ENCODE results near the gene CDH11.

The CDH11 gene

DNA sequence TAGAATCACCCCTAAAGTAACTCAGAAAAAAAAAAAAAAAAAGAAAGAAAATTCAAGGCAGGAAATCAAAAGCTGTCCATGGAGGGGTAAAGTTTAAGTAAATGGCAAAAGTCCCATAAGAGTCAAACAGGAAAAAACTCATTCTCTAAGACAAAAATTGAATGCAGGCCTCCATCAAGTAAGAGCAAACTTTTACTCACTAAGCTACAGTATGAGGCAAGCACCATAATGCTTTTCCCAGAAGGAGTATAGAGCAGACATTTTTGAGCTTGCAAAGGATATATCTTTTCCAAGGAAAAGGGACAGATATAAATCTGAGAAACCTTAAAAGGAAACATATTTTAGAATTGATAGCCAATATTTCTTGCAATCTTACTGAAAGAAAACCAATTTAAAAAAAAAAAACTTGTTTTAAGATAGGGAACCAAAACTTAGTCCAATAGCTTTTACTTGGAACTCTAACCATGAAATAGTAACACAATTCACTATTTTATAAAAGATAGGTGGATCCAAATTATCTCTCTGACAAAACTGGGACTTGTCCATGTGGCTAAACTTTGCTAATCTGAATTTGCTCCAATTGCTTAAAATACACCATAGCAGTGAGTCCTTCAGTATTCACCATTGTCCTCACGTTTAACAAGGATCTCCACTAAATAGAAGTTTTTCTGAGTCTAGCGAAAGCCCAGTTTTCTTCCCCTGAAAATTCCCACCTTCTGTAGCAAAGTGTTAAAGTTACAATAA lies 99.8 kb downstream of the CDH11 start:
- no peak for DNase-seq

- no peak for DNase-seq
Measured at GRCh38 chr16:65016754-65017153, 105.1 kb downstream of the CDH11 start.

- no peak for DNase-seq
Measured at GRCh38 chr16:65015599-65015998, 106.3 kb downstream of the CDH11 start.

GRCh38 chr16:65012357-65012756 lies 109.5 kb downstream of the CDH11 start:
- DNase-seq = no peak

DNA sequence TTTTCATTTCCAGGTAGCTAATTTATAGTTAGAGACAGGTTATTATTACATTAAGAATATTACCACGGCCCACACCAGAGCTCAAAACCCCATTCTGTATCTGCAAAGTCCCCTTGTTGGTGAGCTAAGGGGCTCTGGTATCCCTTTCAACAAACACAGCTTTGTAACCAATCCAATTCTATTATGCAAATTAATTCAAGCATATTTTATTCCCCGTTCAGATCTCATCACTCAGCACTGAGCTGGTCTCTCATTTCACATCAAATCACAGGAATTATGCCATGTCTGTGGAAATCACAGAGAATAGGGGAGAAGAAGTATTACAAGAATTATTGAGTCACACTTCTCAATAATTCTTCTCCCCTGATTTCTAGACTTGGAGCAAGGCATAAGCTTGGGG lies 111.7 kb downstream of the CDH11 start:
- no peak for DNase-seq

DNA sequence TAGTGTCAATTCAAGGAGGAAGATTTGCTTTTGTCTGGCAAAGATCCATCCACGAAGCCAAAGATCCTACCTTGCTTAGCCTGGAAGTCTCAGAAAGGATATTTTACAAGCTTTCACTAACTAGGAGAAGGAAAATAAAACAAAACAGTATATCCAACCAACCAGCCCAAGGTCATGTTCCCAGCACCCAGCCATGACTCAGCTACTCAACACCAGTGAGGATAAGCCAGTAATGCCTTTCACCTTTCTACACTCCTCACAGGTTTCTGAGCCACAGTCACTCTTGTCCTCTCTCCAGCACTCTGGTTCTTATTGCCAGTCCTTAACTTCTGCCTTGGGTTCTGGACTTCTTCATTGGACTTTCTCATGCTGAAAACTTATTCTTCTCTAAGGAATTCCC lies 116.2 kb downstream of the CDH11 start:
- no peak for DNase-seq

- no peak for DNase-seq
Measured at GRCh38 chr16:65004570-65004969, 117.3 kb downstream of the CDH11 start.

GRCh38 chr16:65003621-65004020 lies 118.2 kb downstream of the CDH11 start:
- DNase-seq = no peak

GRCh38 chr16:65002265-65002664 lies 119.6 kb downstream of the CDH11 start:
- DNase-seq = no peak

GRCh38 chr16:65000654-65001053 lies 121.2 kb downstream of the CDH11 start:
- DNase-seq = no peak

GRCh38 chr16:64997751-64998150 lies 124.1 kb downstream of the CDH11 start:
- no peak for DNase-seq

DNA sequence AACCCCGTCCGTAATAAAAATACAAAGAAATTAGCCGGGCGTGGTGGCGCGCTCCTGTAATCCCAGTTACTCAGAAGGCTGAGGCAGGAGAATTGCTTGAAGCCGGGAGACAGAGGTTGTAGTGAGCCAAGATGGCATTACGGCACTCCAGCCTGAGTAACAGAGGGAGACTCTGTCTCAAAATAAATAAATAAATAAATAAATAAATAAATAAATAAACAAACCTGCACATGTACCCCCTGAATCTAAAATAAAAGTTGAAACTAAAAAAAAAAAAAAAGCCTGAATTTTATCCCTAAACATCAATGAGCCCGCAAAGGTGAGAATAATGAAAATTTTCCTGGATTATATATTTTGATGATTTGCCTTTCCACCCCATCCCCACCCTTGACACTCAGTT lies 124.7 kb downstream of the CDH11 start:
- DNase-seq = no peak

DNA sequence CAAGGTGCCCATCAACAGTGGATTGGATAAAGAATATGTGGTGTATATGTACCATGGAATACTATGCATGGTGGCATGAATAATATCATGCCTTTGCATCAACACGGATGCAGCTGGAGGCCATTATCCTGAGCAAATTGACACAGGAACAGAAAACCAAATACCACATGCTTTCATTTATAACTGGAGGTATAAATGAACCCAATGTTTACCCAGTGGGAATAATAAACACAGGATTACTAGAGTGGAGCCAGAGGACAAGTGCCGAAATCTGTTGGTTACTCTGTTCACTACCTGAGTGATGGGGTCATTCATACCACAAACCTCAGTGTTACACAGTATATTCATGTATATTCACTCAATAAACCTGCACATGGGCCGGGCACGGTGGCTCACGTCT lies 125.2 kb downstream of the CDH11 start:
- DNase-seq = no peak

- DNase-seq = no peak
Measured at GRCh38 chr16:64993464-64993863, 128.4 kb downstream of the CDH11 start.

DNA sequence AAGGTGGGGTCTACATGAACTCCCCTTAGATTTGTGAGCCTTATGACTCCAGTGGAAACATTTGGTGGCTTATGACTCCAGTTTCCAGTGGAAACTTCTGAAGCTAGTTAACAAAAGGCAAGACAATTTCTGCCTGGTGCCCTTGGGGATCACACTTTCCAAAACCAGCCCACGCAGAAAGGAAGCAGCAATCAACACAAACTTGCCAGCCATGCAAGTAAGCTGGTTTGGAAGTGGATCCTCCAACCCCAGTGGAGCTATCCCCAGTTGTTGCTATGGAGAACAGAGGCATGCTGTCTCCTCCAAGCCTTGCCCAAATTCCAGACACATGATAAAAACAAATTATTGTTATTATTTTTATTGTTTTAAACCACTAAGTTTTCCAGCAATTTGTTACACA lies 130.9 kb downstream of the CDH11 start:
- no peak for DNase-seq

- no peak for DNase-seq
Measured at GRCh38 chr16:64990101-64990500, 131.8 kb downstream of the CDH11 start.

- no peak for DNase-seq
Measured at GRCh38 chr16:64989050-64989449, 132.8 kb downstream of the CDH11 start.

DNA sequence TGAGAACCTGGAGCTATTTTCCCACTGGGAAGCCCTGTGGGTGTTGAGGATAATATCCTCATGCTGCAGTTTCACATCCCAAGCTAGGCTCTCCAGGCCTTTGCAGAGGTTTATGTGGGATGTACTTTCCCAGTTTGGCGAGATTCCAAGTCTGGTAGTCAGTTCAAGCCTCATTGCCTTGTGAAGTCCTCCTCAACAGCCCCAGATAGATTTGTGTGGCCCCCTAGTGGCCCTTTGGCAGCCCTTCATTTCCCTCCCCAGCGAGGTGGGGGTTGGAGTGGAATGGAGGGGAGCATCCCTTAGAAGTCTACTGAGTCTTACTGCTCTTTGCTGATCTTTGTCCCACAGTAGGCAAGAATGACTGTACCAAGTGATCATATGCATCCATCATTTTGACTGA lies 137.9 kb downstream of the CDH11 start:
- no peak for DNase-seq

- no peak for DNase-seq
Measured at GRCh38 chr16:64983231-64983630, 138.6 kb downstream of the CDH11 start.

GRCh38 chr16:64982581-64982980 lies 139.3 kb downstream of the CDH11 start:
- no peak for DNase-seq

GRCh38 chr16:64981568-64982281 lies 140.1 kb downstream of the CDH11 start:
- no peak for DNase-seq

DNA sequence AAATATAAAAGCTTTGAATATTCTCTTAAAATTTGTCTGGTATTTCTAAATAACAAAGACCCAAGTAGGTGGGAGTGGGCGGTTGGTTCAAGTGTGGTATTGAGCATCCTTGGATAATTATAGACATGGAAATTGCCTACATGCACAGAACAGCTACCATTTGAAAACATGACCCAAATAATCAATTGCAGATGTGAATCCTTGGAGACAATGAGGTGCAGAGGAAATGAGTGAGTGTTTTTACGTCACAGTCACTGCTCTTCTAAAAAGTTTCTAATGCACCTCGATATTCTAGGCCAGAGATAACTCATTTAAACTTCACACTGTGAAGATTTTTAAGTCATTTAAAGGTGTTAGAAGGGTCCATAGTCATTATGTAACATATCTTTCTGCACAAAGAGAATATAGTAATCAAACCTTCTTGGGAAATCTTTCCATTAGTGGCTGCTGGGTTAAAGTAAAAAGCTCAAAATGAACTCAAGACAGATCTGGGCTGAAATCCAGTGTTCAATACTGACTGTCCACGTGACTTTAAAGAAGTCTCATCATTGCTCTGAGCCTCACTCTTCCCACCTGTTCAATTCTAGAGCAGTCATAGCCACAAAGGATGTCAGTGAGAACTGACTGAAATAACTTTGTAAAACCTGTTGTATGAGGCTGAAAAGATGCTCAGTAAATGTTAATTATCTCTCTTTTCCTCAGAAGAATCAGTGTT lies 144.5 kb downstream of the CDH11 start:
- no peak for DNase-seq

DNA sequence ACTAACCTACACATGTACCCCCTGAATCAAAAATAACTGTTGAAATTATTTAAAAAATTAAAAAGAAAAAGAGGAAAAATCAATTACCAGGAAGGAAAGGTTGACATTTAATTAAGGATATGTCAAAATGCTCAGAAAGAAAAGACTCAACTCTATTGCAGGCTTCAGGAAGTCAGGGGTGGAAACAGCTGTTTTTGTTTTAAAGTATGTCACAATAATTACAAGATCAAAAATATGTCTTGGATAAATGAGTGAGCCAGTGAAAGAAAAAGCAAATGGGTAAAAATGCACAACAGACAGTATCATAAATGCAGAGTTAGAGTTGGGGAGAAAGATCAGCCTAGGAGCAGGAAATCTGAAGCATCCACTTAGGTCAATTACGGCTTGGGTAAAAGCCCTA lies 146.0 kb downstream of the CDH11 start:
- no peak for DNase-seq

GRCh38 chr16:64974381-64974780 lies 147.5 kb downstream of the CDH11 start:
- no peak for DNase-seq

Data from T-helper 1 cell (primary cell).